HG03378 (cell line): ENCODE measurements around the gene DHDH.

Experiments used
- ATAC-seq: cut with Tn5 transposase; IDR thresholded peaks from one replicate; pipeline ENCODE4 v1.9.1; 2021; ENCODE audit warnings: mild to moderate bottlenecking, moderate library complexity; ENCODE audit not compliant: unreplicated experiment

DHDH gene

DNA sequence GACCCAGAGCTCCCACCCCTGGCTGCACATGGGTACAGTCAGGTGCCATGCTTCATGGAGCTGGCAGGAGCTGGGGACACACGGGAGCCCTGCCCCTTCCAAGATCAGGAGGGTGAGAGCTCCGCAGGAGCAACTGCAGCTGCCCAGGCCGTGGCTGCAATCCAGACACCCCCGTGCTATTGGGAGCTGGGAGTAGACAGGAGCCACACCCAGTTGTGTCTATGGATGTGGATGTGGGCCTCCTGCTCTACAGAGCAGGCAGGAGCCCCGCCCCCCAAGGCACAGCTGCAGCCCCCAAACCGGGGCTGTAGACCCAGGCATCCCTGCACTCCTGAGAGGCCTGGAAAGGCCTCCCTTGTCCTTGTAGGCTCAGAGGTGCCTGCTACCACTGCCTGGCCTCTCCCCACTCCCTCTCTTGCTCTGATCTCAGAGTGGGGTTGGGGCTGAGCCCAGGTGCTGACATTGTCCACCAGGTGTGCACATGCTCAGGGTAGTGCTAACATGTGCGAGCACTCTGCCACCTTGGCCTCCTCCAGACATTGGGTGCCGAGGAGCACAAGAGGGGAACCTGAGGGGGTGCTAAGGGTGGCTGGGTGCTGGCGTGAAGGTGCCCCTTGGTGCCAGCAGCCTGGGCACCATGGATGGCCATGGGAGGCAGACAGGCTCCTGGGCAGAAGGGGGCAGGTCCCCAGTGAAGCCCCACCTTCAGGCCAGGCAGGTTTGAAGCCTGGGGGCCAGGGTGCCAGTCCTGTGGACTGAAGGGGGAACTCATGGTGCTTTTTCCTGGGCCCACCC, 13.2 kb downstream of the DHDH start:
- no peak for ATAC-seq

- no peak for ATAC-seq
These were observed 13.7 kb downstream of the DHDH start for GRCh38 chr19:48947258-48947542.

DNA sequence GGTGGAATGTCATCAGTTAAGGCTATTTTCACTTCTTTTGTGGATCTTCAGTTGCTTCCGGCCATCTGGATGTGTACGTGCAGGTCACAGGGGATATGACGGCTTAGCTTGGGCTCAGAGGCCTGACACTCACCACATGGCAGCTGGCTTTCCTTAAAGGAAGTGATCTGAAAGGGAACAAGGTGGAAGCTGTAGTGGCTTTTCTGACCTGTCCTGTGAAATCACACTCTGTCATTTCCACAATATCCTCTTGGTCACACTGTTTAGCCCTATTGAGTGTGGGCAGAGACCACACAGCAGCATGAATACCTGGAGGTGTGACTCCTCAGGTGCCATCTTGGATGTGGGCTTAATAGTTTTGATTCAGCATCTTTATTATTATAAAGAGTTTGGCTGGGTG, 16.7 kb downstream of the DHDH start:
- no peak for ATAC-seq

DNA sequence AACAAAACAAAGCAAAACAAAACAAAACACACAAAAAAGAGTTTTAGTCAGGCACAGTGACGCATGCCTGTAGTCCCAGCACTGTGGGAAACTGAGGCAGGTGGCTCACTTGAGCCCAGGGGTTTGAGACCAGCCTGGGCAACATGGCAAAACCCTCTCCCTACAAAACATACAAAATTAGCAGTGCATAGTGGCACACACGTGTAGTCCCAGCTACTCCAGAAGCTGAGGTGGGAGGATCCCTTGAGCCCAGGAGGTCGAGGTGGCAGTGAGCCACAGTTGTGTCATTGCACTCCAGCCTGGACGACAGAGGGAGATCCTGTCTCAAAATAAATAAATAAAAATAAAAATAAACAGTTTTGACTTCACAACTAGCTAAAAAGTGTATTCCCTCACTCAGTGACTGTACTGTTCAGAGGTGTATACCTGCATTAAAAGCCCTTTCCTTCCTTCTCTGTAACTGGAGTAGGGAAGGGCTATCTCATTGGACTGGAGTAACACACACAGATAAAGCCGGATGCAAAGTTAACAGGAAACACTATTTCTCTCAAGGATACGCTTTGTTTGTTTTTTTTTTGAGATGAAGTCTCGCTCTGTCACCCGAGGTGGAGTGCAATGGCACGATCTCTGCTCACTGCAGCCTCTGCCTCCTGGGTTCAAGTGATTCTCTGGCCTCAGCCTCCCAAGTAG, 17.5 kb downstream of the DHDH start:
- ATAC-seq: no peak

GRCh38 chr19:48953141-48953540, 19.6 kb downstream of the DHDH start:
- no peak for ATAC-seq

- ATAC-seq: no peak
These were observed 20.6 kb downstream of the DHDH start for GRCh38 chr19:48953990-48954594.

- peak; percentile 54 for ATAC-seq
These were observed 21.3 kb downstream of the DHDH start, which contains the start of gene BAX for GRCh38 chr19:48954595-48955307. BAX (plus strand) TSS chr19:48954875; CDS start chr19:48954929, 54 bp downstream.

DNA sequence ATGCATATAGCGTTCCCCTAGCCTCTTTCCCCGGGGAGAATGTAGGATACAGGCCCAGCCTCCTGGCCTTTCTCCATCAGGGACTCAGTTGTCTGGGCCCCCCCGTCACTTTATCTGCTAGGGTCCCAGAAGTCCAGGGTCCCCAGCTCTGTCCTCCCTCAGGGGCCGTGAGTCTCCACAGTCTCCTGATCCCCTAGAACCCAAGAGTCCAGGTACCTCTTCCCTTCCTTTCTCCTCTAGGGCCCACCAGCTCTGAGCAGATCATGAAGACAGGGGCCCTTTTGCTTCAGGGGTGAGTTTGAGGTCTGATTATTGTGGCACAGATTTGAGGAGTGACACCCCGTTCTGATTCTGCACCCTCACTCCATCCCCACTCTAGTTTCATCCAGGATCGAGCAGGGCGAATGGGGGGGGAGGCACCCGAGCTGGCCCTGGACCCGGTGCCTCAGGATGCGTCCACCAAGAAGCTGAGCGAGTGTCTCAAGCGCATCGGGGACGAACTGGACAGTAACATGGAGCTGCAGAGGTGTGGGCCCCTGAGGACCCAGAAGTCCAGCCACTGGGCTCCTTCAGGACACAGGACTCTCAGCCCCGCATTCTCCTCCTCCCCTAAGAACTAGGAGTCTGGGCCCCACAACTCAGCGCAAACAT, 21.9 kb downstream of the DHDH start:
- no peak for ATAC-seq

GRCh38 chr19:48958006-48958405, 24.5 kb downstream of the DHDH start:
- no peak for ATAC-seq

DNA sequence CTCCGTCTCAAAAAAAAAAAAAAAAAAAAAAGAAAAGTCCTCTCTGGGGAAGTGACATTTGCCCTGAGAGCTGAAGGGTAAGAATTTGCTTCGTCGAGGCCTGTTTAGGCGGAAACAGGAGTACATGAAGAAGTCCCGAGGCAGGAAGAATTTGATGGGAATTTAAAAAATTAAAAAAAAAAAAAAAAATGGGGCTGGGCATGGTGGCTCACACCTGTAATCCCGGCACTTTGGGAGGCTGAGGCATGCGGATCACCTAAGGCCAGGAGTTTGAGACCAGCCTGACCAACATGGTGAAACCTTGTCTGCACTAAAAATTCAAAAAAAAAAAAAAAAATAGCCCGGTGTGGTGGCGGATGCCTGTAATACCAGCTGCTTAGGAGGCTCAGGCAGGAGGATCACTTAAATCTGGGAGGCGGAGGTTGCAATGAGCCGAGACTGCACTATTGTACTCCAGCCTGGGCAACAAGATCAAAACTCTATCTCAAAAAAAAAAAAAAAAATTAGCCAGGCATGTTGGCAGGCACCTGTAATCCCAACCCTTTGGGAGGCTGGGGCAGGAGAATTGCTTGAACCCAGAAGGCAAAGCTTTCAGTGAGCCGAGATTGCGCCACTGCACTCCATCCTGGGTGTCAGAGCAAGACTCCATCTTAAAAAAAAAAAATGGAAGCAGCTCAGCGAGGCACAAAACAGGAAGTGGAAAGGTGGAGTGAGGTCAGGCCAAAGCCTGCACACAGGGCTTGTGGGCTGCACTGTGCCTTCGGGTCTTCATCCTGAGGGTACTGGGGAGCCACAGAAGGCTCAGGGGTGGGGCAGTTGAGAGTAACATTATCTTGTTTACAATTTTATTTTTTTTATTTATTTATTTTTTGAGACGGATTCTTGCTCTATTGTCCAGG, 26.1 kb downstream of the DHDH start:
- ATAC-seq: no peak

- no peak for ATAC-seq
These were observed 27.7 kb downstream of the DHDH start for GRCh38 chr19:48961051-48961649.

DNA sequence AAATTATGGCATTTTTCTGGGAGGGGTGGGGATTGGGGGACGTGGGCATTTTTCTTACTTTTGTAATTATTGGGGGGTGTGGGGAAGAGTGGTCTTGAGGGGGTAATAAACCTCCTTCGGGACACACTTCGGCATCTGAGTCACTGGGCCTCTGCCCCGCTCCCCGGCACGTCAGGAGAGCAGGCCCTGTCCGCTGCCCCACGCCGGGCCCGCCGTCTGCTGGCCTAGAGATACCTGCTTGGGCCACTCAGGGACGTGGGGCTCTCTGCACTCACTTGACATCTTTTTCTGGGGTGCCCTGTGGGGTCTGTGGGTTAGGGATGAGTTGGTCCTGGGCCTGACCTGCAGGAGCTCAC, 28.2 kb downstream of the DHDH start:
- ATAC-seq: no peak

- ATAC-seq: no peak
These were observed 28.7 kb downstream of the DHDH start for GRCh38 chr19:48962029-48962848.

DNA sequence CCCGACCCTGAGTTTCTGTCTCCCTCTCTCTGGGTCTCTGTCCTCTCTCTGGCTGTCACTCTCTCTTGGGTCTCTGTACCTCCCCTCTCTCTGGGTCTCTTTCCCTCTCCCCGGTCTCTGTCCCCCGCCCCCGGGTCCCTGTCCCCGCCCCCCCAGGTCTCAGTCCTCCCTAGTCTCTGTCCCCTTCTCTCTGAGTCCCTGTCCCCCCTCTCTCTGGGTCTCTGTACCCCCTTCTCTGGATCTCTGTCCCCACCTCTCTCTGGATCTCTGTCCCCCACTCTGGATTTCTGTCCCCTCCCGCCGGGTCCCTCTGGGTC, 29.3 kb downstream of the DHDH start:
- ATAC-seq: no peak

GRCh38 chr19:48963371-48964204, 30.1 kb downstream of the DHDH start:
- no peak for ATAC-seq

GRCh38 chr19:48964205-48965039, 30.9 kb downstream of the DHDH start:
- no peak for ATAC-seq
